Bronchial epithelial cell (primary cell): ENCODE measurements around the gene AICDA. TPM values are rescaled to one million over a fixed set of nuclear protein-coding genes. Genes with fewer than 3 reads are reported as not detected.
"Not testable (repeated sequence)": the region's sequence is repeated elsewhere in the genome, so short reads cannot be mapped to it uniquely, and the experiment has no call there.

ENCODE experiments used
- DNase-seq: peaks from one replicate; pipeline ENCODE4 v3.0.0-alpha.2; 2010; ENCODE audit warnings: low read depth
- FAIRE-seq: peaks from 2 replicates; lab custom pipeline; 2011; peaks lifted over from hg19 to GRCh38; lab: Jason Lieb, UNC
- H3K27me3 ChIP-seq: 2 replicates; pipeline ENCODE4 v1.5.1; 2011; ENCODE audit warnings: low read length; ENCODE audit not compliant: control insufficient read depth, insufficient read depth
- H3K36me3 ChIP-seq: 2 replicates; pipeline ENCODE4 v1.5.1; 2011; ENCODE audit warnings: low read length; ENCODE audit not compliant: control insufficient read depth, insufficient read depth
- H3K4me3 ChIP-seq: 2 replicates; pipeline ENCODE4 v1.5.1; 2011; ENCODE audit warnings: mild to moderate bottlenecking, low read depth, low read length, control low read depth
- CTCF ChIP-seq: IDR thresholded peaks from 2 replicates; pipeline ENCODE4 v1.5.1; 2011; ENCODE audit warnings: mild to moderate bottlenecking, moderate library complexity, low read length, control low read depth, inconsistent platforms; ENCODE audit not compliant: insufficient read depth, severe bottlenecking
- total RNA-seq: library from RNA; depleted of rRNA; stranded (reverse); fragments of >200 nt; gene quantifications from 2 replicates; pipeline ENCODE4 v1.2.1, GENCODE V29; 2014

Gene AICDA
- total RNA-seq, 1 donor from 2014 or later = not detected

- no peaks in the 10 kb centered on the region for H3K36me3 ChIP-seq
- H3K27me3 ChIP-seq = no peaks in the 10 kb centered on the region
- no peak for DNase-seq
- TF ChIP-seq CTCF = no peak
- no peak for FAIRE-seq
- H3K4me3 ChIP-seq = no peak overlapping the region
Measured at GRCh38 chr12:8628731-8629130, 16.1 kb upstream of the AICDA start.

- FAIRE-seq, H3K36me3 ChIP-seq, H3K27me3 ChIP-seq, DNase-seq, H3K4me3 ChIP-seq: not testable (repeated sequence)
Measured at GRCh38 chr12:8624750-8625149, 12.1 kb upstream of the AICDA start.

GRCh38 chr12:8622646-8623045 lies 10.0 kb upstream of the AICDA start:
- Histone ChIP-seq H3K36me3 (no peaks in the 10 kb centered on the region), H3K27me3 (no peaks in the 10 kb centered on the region), H3K4me3 (no peak overlapping the region)
- FAIRE-seq = no peak
- TF ChIP-seq CTCF = no peak
- DNase-seq = no peak

GRCh38 chr12:8615206-8615605 lies 2.5 kb upstream of the AICDA start:
- DNase-seq = no peak
- TF ChIP-seq CTCF = no peak
- FAIRE-seq = no peak
- no peaks in the 10 kb centered on the region for H3K27me3 ChIP-seq
- H3K36me3 ChIP-seq = no peaks in the 10 kb centered on the region
- no peak overlapping the region for H3K4me3 ChIP-seq

- not testable (repeated sequence) for H3K27me3 ChIP-seq, H3K4me3 ChIP-seq, FAIRE-seq, DNase-seq, H3K36me3 ChIP-seq
Measured at GRCh38 chr12:8613881-8614280, 1.2 kb upstream of the AICDA start.

GRCh38 chr12:8609061-8609570 lies 3.5 kb downstream of the AICDA start:
- Histone ChIP-seq H3K4me3 (no peak overlapping the region), H3K27me3 (no peaks in the 10 kb centered on the region), H3K36me3 (no peaks in the 10 kb centered on the region)
- DNase-seq (peak; percentile 54), FAIRE-seq (no peak)
- peak; percentile 71 for TF ChIP-seq CTCF

GRCh38 chr12:8606890-8607289 lies 5.8 kb downstream of the AICDA start:
- no peaks in the 10 kb centered on the region for H3K27me3 ChIP-seq
- no peaks in the 10 kb centered on the region for H3K36me3 ChIP-seq
- no peak for TF ChIP-seq CTCF
- no peak for DNase-seq
- no peak for FAIRE-seq
- no peak overlapping the region for H3K4me3 ChIP-seq
